Stimulated activated CD4-positive, alpha-beta T cell treated with anti-CD3 and anti-CD28 coated beads, Interleukin-4, amount 100 ng/mL, for 1 hour (primary cell): ENCODE results near the gene CDCP2.

ENCODE experiments used
- DNase-seq: peaks from one replicate; pipeline ENCODE4 v3.0.0-alpha.2; 2020

The CDCP2 gene

DNA sequence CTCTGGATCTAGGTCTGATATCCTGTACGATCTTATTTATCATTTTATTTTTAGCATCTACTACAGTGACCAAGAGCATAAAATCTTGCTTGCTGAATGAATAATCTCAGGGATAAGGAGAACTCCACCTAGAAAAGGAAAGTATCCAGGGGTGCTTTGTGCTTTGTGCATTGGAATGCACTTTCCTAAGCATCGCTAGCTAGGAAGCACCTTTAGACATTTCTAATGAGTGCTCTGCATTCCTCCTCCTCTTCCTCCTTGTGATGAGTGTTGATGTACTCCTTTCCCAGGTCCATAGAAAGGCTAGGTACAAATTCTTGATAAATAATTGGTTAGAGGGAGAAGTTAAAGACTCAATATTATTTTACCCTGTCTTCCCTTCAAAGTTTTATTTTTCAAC lies 68.0 kb downstream of the CDCP2 start:
- no peak for DNase-seq
